HUES48 (cell line): Measurements from ENCODE around the gene UGT8.

Source experiments
- H3K27ac ChIP-seq: one replicate; pipeline ENCODE4 v1.7.0; 2013; ENCODE audit warnings: low read depth, low read length, inconsistent platforms
- H3K27me3 ChIP-seq: 2 replicates; pipeline ENCODE4 v1.6.1; 2013; ENCODE audit warnings: mild to moderate bottlenecking, low read length; ENCODE audit not compliant: control insufficient read depth, insufficient read depth
- H3K36me3 ChIP-seq: 2 replicates; pipeline ENCODE4 v1.6.1; 2013; ENCODE audit warnings: low read length; ENCODE audit not compliant: control insufficient read depth, insufficient read depth
- H3K4me1 ChIP-seq: 2 replicates; pipeline ENCODE4 v1.6.1; 2013; ENCODE audit warnings: mild to moderate bottlenecking, low read length; ENCODE audit not compliant: control insufficient read depth, insufficient read depth
- H3K4me3 ChIP-seq: 2 replicates; pipeline ENCODE4 v1.5.1; 2013; ENCODE audit warnings: mild to moderate bottlenecking, low read depth, low read length
- H3K9ac ChIP-seq: 2 replicates; pipeline ENCODE4 v1.6.1; 2013; ENCODE audit warnings: mild to moderate bottlenecking, low read depth, low read length, moderate library complexity
- H3K9me3 ChIP-seq: 2 replicates; pipeline ENCODE4 v1.6.1; 2013; ENCODE audit warnings: low read length; ENCODE audit not compliant: control insufficient read depth, insufficient read depth

Gene UGT8

DNA sequence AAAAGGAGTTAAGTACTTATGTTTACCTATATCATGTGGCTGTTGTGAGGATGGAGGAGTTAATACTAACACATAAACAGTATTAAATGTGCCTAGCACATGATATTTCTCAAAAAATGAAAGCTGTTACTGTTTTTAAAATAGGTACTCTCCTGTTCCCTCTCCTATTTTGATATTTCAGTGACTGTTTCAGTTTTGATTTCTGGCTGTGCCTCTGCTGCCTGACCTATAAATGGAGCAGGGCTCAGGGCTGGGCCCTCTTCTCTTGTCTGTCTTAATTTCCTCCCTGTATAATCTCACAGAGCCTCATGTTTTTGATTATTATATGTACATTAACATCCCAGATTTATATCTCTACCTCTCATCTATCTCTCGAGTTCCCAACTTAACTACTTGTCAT is 93.3 kb downstream of the UGT8 start:
- Histone ChIP-seq H3K9ac (no peak overlapping the region), H3K4me3 (no peak overlapping the region), H3K4me1 (no peaks in the 10 kb centered on the region), H3K27ac (no peak overlapping the region), H3K9me3 (no peaks in the 10 kb centered on the region), H3K36me3 (no peaks in the 10 kb centered on the region), H3K27me3 (no peaks in the 10 kb centered on the region)

DNA sequence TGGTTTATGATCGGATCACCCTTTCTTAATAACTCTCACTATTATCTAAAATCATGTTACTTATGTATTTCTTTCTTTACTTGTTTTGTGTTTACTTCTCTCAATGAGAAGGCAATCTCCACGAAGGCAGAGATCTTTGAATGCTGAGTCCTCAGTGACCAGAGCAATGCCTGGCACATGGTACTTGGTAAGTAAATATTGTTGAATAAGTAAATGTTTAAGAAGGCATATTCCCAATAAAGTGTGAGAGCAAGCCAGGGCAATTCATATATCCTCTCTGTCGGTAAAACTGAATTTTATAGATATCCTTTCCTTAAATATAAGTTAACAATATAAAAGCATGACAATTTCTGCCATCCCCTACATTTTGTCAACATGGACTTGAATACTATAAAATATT is 94.4 kb downstream of the UGT8 start:
- H3K4me3 ChIP-seq, result no peak overlapping the region
- H3K27ac ChIP-seq, result no peak overlapping the region
- no peaks in the 10 kb centered on the region for H3K27me3 ChIP-seq
- no peak overlapping the region for H3K9ac ChIP-seq
- no peaks in the 10 kb centered on the region for H3K9me3 ChIP-seq
- no peaks in the 10 kb centered on the region for H3K4me1 ChIP-seq
- no peaks in the 10 kb centered on the region for H3K36me3 ChIP-seq

DNA sequence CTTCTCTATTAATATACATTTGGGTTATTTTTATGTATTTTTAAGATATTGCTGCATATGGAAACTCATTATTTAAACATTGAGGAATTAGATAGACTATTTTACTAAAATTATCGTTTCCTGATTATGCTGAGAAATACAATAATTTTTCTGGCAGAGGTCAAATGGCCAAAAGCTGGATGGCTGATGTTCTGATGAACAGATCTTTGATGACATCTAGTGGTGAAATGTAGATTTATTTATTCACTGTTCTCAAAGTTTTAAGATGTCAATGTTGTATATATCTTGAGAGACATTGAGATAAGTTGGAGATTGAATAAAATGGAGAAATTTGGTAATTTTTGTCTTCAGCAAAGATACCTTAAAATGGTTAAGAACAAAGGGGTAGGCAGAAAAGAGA is 96.2 kb downstream of the UGT8 start:
- no peak overlapping the region for H3K9ac ChIP-seq
- no peaks in the 10 kb centered on the region for H3K27me3 ChIP-seq
- H3K4me3 ChIP-seq, result no peak overlapping the region
- H3K9me3 ChIP-seq, result no peaks in the 10 kb centered on the region
- H3K36me3 ChIP-seq, result no peaks in the 10 kb centered on the region
- H3K27ac ChIP-seq, result no peak overlapping the region
- no peaks in the 10 kb centered on the region for H3K4me1 ChIP-seq

DNA sequence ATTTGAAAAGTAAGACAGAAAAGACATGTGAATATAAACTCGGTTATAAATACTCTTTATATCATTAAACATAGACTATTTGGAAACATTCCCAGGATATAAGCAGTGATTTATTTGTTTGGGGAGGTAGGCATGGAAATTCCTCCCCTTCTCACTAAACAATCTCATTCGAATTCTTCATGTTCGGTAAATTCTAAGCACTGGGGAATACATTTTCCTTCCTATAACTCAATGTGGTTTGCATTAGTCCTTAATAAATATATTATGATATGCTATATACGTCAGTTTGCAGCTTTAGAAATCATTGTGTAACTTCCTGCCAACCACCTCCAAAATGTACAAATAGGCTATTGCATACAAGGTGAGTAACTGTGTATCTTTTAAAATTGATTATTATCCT is 99.6 kb downstream of the UGT8 start:
- no peak overlapping the region for H3K4me3 ChIP-seq
- no peaks in the 10 kb centered on the region for H3K9me3 ChIP-seq
- H3K36me3 ChIP-seq, result no peaks in the 10 kb centered on the region
- H3K27me3 ChIP-seq, result no peaks in the 10 kb centered on the region
- H3K27ac ChIP-seq, result no peak overlapping the region
- no peaks in the 10 kb centered on the region for H3K4me1 ChIP-seq
- no peak overlapping the region for H3K9ac ChIP-seq

DNA sequence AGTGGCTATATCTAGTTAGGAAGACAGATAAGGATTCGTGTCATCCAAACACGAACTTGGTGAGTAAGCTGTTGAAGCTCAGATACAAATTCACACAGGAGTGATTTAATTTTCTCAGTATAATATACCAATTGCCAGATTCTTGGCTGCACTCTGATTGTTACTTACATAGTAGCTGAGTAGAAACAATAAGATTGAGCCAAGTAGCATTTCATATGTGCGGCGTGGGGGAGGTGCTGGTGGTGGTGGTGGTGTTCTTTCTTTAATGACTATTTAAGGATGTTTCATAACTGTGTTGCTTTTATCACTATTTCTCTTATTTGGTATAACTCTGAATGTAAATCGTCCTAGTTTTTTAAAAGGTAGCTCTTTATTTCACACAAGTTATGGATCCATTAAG is 102.9 kb downstream of the UGT8 start:
- Histone ChIP-seq H3K4me1 (no peaks in the 10 kb centered on the region), H3K27me3 (no peaks in the 10 kb centered on the region), H3K9ac (no peak overlapping the region), H3K4me3 (no peak overlapping the region), H3K9me3 (no peaks in the 10 kb centered on the region), H3K36me3 (no peaks in the 10 kb centered on the region), H3K27ac (no peak overlapping the region)

DNA sequence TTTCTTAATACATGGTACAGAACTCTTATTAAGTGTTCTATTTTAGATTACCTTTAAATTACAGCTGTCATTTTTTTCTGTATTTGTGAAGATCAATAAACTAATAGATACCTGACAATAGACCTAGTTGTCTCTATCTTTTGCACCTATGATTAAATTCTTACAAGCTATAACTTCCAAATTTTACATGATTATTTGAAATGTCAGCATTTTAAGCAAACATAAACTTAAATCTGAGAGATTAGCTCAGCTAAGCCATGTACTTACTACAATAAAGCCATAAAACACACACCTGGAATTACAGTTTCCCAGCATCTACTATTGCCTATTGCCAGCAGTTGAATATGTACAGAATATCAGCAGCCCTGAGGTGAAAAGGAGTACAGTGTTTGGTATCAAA is 118.8 kb downstream of the UGT8 start:
- H3K36me3 ChIP-seq, result no peaks in the 10 kb centered on the region
- H3K4me3 ChIP-seq, result no peak overlapping the region
- H3K9me3 ChIP-seq, result no peaks in the 10 kb centered on the region
- no peaks in the 10 kb centered on the region for H3K27me3 ChIP-seq
- no peak overlapping the region for H3K9ac ChIP-seq
- H3K4me1 ChIP-seq, result peaks cover 9% of the 10 kb centered on the region
- no peak overlapping the region for H3K27ac ChIP-seq

DNA sequence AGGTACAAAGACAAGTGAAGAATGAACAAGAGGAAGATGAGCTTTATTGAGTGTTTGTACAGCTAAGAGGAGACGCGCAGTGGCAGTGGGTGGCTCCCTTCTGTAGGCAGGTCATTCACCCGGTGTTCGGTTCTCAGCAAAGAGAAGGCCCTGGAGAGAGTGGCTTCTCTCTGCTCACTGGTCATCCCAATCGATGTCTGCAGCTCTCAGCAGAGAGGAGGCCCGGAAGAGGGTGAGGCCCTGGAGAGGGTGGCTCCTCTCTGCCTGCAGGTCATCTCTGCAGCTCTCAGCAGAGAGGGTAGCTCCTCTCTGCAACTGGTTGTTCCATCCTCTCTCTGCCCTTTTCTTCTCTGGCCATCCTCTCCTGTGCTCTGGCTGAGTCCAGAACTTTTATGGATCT is 126.5 kb downstream of the UGT8 start:
- no peaks in the 10 kb centered on the region for H3K27me3 ChIP-seq
- no peak overlapping the region for H3K9ac ChIP-seq
- H3K9me3 ChIP-seq, result no peaks in the 10 kb centered on the region
- no peak overlapping the region for H3K27ac ChIP-seq
- H3K4me1 ChIP-seq, result peaks cover 23% of the 10 kb centered on the region
- no peak overlapping the region for H3K4me3 ChIP-seq
- no peaks in the 10 kb centered on the region for H3K36me3 ChIP-seq

DNA sequence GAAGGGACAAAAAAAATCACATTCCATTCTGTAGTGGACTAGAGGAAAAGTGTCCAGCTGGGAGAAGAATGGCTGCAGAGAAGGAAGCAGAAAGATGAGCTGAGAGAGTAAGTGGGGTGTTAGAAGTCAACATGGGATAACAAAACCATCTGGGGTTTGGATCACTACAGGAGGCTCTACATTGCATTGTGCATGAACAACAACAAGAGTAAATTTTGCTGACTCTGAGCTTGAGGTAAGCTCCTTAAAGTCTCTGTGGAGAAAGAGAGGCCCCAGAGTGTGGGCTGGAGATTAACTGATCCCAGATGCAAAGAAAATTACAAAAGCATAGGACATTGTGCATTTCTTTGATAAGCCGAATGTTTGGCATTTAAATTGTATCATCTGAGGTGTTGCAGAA is 128.9 kb downstream of the UGT8 start:
- Histone ChIP-seq H3K9ac (no peak overlapping the region), H3K4me3 (no peak overlapping the region; the same call in 1 of the 2 replicates), H3K27ac (peak overlapping the region; percentile 77), H3K27me3 (no peaks in the 10 kb centered on the region), H3K4me1 (peaks cover 14% of the 10 kb centered on the region), H3K36me3 (no peaks in the 10 kb centered on the region), H3K9me3 (no peaks in the 10 kb centered on the region)
